KMS-11 (cell line): ENCODE measurements around the gene DMAC2.

ENCODE experiments used
- H2AFZ ChIP-seq: fragments of 200-600 bp; sonication (generic); 2 replicates; pipeline ENCODE4 v1.6.1; 2016; ENCODE audit warnings: antibody characterized with exemption, mixed run types, low read depth
- H3K27ac ChIP-seq: fragments of 200-600 bp; sonication (generic); 2 replicates; pipeline ENCODE4 v1.6.1; 2016; ENCODE audit warnings: mild to moderate bottlenecking, mixed run types
- H3K27me3 ChIP-seq: fragments of 200-600 bp; sonication (generic); 2 replicates; pipeline ENCODE4 v1.6.1; 2017; ENCODE audit warnings: mild to moderate bottlenecking, low read depth, mixed run types, moderate library complexity; ENCODE audit not compliant: insufficient read depth
- H3K36me3 ChIP-seq: fragments of 200-600 bp; sonication (generic); 2 replicates; pipeline ENCODE4 v1.6.1; 2017; ENCODE audit warnings: mild to moderate bottlenecking, mixed run types; ENCODE audit not compliant: insufficient read depth
- H3K4me1 ChIP-seq: fragments of 200-600 bp; sonication (generic); 2 replicates; pipeline ENCODE4 v1.6.1; 2016; ENCODE audit warnings: mild to moderate bottlenecking, low read depth, mixed run types; ENCODE audit not compliant: poor library complexity, severe bottlenecking
- H3K4me2 ChIP-seq: fragments of 200-600 bp; sonication (generic); 2 replicates; pipeline ENCODE4 v1.7.0; 2016; ENCODE audit warnings: mild to moderate bottlenecking, mixed run types
- H3K4me3 ChIP-seq: fragments of 200-600 bp; sonication (generic); IDR thresholded peaks from 2 replicates; pipeline ENCODE4 v1.6.1; 2017; ENCODE audit warnings: low read depth, low read length, mixed read lengths; ENCODE audit not compliant: insufficient read depth
- H3K79me2 ChIP-seq: fragments of 200-600 bp; sonication (generic); 2 replicates; pipeline ENCODE4 v1.6.1; 2016; ENCODE audit warnings: low read depth, mixed run types; ENCODE audit not compliant: insufficient read depth
- H3K9ac ChIP-seq: fragments of 200-600 bp; sonication (generic); 2 replicates; pipeline ENCODE4 v1.6.1; 2016; ENCODE audit warnings: mild to moderate bottlenecking, mixed run types
- H4K20me1 ChIP-seq: fragments of 200-600 bp; sonication (generic); 2 replicates; pipeline ENCODE4 v1.6.1; 2016; ENCODE audit warnings: mild to moderate bottlenecking, mixed run types; ENCODE audit not compliant: insufficient read depth
- CTCF ChIP-seq: fragments of 200-600 bp; sonication (generic); conservative IDR thresholded peaks from 2 replicates; pipeline ENCODE4 v1.6.1; 2017; ENCODE audit warnings: low read depth, mild to moderate bottlenecking, antibody characterized with exemption, low read length, moderate library complexity, mixed read lengths

The DMAC2 gene

GRCh38 chr19:41433171-41433570 lies 6.5 kb downstream of the DMAC2 start:
- Histone ChIP-seq H3K27me3 (no peaks in the 10 kb centered on the region), H2AFZ (no peak overlapping the region), H3K79me2 (peaks cover under 1% of the 10 kb centered on the region; the same call in 1 of the 2 replicates), H3K4me2 (no peak overlapping the region), H3K4me1 (no peaks in the 10 kb centered on the region), H3K27ac (no peak overlapping the region), H3K36me3 (no peaks in the 10 kb centered on the region), H3K4me3 (no peak overlapping the region), H3K9ac (no peak overlapping the region), H4K20me1 (no peaks in the 10 kb centered on the region)
- no peak for TF ChIP-seq CTCF

- Histone ChIP-seq H3K27ac (no peak overlapping the region), H3K79me2 (no peaks in the 10 kb centered on the region), H3K4me3 (no peak overlapping the region), H2AFZ (no peak overlapping the region), H3K9ac (no peak overlapping the region), H3K36me3 (no peaks in the 10 kb centered on the region), H3K4me2 (no peak overlapping the region), H3K27me3 (no peaks in the 10 kb centered on the region), H3K4me1 (no peaks in the 10 kb centered on the region), H4K20me1 (no peaks in the 10 kb centered on the region)
- TF ChIP-seq CTCF, result peak; percentile 58
Measured at GRCh38 chr19:41431426-41432386, 8.0 kb downstream of the DMAC2 start.

GRCh38 chr19:41430922-41431321 lies 8.8 kb downstream of the DMAC2 start:
- no peaks in the 10 kb centered on the region for H3K27me3 ChIP-seq
- no peaks in the 10 kb centered on the region for H4K20me1 ChIP-seq
- no peaks in the 10 kb centered on the region for H3K79me2 ChIP-seq
- no peak overlapping the region for H3K9ac ChIP-seq
- no peaks in the 10 kb centered on the region for H3K4me1 ChIP-seq
- no peak overlapping the region for H3K4me2 ChIP-seq
- H3K36me3 ChIP-seq, result no peaks in the 10 kb centered on the region
- no peak overlapping the region for H3K27ac ChIP-seq
- H3K4me3 ChIP-seq, result no peak overlapping the region
- TF ChIP-seq CTCF, result no peak
- no peak overlapping the region for H2AFZ ChIP-seq

- no peak overlapping the region for H3K9ac ChIP-seq
- no peak overlapping the region for H2AFZ ChIP-seq
- no peak for TF ChIP-seq CTCF
- no peak overlapping the region for H3K4me2 ChIP-seq
- no peaks in the 10 kb centered on the region for H3K79me2 ChIP-seq
- H4K20me1 ChIP-seq, result no peaks in the 10 kb centered on the region
- H3K4me1 ChIP-seq, result no peaks in the 10 kb centered on the region
- no peak overlapping the region for H3K27ac ChIP-seq
- no peaks in the 10 kb centered on the region for H3K27me3 ChIP-seq
- H3K4me3 ChIP-seq, result no peak overlapping the region
- H3K36me3 ChIP-seq, result no peaks in the 10 kb centered on the region
Measured at GRCh38 chr19:41428481-41428859, 11.2 kb downstream of the DMAC2 start.
